PC-9 (cell line): ENCODE measurements around the gene KCNE4.

Experiments used
- EZH2 ChIP-seq: fragments of 200-600 bp; sonication (generic); IDR thresholded peaks from 2 replicates; pipeline ENCODE4 v1.8.0; 2017; ENCODE audit warnings: antibody characterized with exemption, low read depth
- TF ChIP-seq, protein P1 (sequence below): fragments of 200-600 bp; sonication (generic); conservative IDR thresholded peaks from 2 replicates; pipeline ENCODE4 v1.6.1; 2017; ENCODE audit warnings: mixed run types, antibody characterized with exemption, mild to moderate bottlenecking, moderate library complexity

DNA sequence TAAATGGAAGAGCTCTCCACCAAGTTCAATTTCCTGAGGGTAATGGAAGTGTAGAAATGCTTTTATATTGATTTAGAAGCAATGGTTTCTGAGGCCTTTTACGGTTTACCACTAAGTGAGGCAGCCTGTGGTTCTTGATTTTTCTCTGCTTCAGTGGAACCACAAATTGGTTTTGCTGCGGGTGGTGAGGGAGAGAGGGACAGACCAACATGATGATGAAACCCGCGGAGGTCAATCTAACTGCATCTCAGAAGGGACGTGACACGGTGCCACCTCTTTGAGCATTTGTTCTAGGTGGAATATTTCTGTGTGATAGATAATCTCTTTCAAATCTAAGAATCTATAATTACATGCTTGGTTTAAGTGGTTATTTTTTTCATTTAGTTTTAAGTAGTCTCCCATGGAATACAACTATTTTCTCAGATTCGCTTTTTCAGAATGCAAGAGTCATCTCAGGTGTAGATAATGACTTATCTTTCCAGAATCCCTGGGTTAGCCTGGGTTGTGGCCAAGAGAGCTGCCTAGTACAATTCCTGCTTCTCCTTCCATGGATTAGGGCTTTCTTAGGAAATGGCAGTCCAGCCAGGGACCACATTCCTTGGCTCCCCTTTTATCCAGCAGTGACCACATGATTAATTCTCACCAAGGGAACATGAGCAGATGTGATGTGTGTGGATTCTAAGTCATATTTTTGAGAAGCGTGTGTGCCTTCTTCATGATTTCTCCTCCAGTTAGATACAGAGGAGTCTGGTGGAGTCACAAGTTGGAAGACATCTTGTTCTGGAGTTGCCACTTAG is 52.5 kb downstream of the KCNE4 start:
- TF ChIP-seq, protein P1, sequence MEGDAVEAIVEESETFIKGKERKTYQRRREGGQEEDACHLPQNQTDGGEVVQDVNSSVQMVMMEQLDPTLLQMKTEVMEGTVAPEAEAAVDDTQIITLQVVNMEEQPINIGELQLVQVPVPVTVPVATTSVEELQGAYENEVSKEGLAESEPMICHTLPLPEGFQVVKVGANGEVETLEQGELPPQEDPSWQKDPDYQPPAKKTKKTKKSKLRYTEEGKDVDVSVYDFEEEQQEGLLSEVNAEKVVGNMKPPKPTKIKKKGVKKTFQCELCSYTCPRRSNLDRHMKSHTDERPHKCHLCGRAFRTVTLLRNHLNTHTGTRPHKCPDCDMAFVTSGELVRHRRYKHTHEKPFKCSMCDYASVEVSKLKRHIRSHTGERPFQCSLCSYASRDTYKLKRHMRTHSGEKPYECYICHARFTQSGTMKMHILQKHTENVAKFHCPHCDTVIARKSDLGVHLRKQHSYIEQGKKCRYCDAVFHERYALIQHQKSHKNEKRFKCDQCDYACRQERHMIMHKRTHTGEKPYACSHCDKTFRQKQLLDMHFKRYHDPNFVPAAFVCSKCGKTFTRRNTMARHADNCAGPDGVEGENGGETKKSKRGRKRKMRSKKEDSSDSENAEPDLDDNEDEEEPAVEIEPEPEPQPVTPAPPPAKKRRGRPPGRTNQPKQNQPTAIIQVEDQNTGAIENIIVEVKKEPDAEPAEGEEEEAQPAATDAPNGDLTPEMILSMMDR = no peak
- TF ChIP-seq EZH2 = no peak
